HPDE6-E6E7 (cell line): Measurements from ENCODE around the gene ARHGEF4.
"Not testable (repeated sequence)": the region's sequence is repeated elsewhere in the genome, so short reads cannot be mapped to it uniquely, and the experiment has no call there.

ENCODE experiments used
- DNase-seq: peaks from one replicate; pipeline ENCODE4 v3.0.0; 2011; ENCODE audit warnings: missing footprints; ENCODE audit errors: extremely low spot score

ARHGEF4 gene

GRCh38 chr2:131049150-131049718 is 212.5 kb downstream of the ARHGEF4 start:
- no peak for DNase-seq

- no peak for DNase-seq
These were observed 214.2 kb downstream of the ARHGEF4 start for GRCh38 chr2:131050896-131051295.

GRCh38 chr2:131052741-131053263 is 216.1 kb downstream of the ARHGEF4 start:
- no peak for DNase-seq

GRCh38 chr2:131054488-131054887 is 217.8 kb downstream of the ARHGEF4 start:
- no peak for DNase-seq

GRCh38 chr2:131055169-131056065 is 218.7 kb downstream of the ARHGEF4 start:
- DNase-seq = no peak

GRCh38 chr2:131056204-131056931 is 219.7 kb downstream of the ARHGEF4 start:
- no peak for DNase-seq

GRCh38 chr2:131056932-131057287 is 220.2 kb downstream of the ARHGEF4 start:
- DNase-seq = no peak

GRCh38 chr2:131058214-131058843 is 221.6 kb downstream of the ARHGEF4 start:
- DNase-seq = no peak

- DNase-seq = no peak
These were observed 222.2 kb downstream of the ARHGEF4 start for GRCh38 chr2:131058920-131059319.

GRCh38 chr2:131063501-131064283 is 227.0 kb downstream of the ARHGEF4 start:
- no peak for DNase-seq

- no peak for DNase-seq
These were observed 228.1 kb downstream of the ARHGEF4 start for GRCh38 chr2:131064589-131065512.

- DNase-seq = no peak
These were observed 230.9 kb downstream of the ARHGEF4 start for GRCh38 chr2:131067465-131068125.

- DNase-seq = not testable (repeated sequence)
These were observed 231.5 kb downstream of the ARHGEF4 start for GRCh38 chr2:131068172-131068571.

GRCh38 chr2:131075578-131075977 is 238.9 kb downstream of the ARHGEF4 start:
- not testable (repeated sequence) for DNase-seq

GRCh38 chr2:131076707-131077106 is 240.0 kb downstream of the ARHGEF4 start:
- no peak for DNase-seq

GRCh38 chr2:131077182-131077846 is 240.6 kb downstream of the ARHGEF4 start:
- DNase-seq = no peak

GRCh38 chr2:131077966-131078365 is 241.3 kb downstream of the ARHGEF4 start:
- no peak for DNase-seq

GRCh38 chr2:131079931-131080330 is 243.2 kb downstream of the ARHGEF4 start:
- DNase-seq = not testable (repeated sequence)

GRCh38 chr2:131081190-131081589 is 244.5 kb downstream of the ARHGEF4 start:
- DNase-seq = no peak
